NCI-H1105 treated with DMSO at 0.1 percent for 48 hours (cell line): ENCODE measurements around the gene OR52B2.
A peak's percentile ranks its signal among the peaks of the same experiment; 100 is the strongest.
"Not testable (repeated sequence)": the region's sequence is repeated elsewhere in the genome, so short reads cannot be mapped to it uniquely, and the experiment has no call there.

ENCODE experiments used
- DNase-seq: peaks from one replicate; lab custom pipeline; 2025; lab: John Stamatoyannopoulos, UW

OR52B2 gene

DNA sequence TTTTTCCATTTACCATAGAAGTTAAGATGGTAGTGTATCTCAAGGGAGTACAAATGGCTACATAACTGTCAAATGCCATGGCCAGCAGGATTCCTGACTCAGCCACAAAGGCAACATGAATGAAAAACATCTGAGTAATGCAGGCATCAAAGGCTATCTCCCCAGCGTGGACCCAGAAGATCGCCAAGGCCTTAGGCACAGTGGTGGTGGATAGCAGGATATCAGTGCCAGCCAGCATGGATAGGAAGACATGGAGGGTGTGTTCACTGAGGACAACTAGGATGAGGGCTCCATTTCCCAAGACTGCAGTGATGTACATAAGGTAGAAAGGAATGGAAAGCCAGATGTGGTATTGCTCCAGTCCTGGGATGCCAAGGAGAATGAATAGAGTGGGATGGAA lies 18.0 kb downstream of the OR52B2 start:
- DNase-seq: no peak

DNA sequence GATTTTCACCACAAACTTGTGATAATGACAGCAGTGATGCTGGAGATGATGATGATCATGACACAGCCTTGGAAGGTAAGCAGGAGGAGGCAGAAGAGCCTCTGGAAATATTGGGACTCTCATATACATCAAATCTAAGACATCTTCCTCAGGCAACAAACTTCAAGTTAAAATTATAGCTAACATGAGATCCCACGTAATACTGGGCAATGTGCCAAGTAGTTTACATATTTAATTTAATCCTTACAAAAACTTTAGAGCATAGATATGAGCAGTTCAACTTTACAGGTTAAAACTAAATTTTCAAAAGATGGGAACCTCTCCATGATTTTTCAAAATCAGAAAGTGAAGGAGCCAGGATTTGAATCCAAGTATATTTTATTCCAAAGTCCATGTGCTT lies 19.0 kb downstream of the OR52B2 start:
- no peak for DNase-seq

DNA sequence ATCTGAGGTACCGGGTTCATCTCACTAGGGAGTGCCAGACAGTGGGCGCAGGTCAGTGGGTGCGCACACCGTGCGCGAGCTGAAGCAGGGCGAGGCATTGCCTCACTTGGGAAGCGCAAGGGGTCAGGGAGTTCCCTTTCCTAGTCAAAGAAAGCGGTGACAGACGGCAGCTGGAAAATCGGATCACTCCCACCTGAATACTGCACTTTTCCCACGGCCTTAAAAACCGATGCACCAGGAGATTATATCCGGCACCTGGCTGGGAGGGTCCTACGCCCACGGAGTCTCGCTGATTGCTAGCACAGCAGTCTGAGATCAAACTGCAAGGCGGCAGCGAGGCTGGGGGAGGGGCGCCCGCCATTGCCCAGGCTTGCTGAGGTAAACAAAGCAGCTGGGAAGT lies 26.4 kb downstream of the OR52B2 start:
- peak; percentile 33 for DNase-seq

DNA sequence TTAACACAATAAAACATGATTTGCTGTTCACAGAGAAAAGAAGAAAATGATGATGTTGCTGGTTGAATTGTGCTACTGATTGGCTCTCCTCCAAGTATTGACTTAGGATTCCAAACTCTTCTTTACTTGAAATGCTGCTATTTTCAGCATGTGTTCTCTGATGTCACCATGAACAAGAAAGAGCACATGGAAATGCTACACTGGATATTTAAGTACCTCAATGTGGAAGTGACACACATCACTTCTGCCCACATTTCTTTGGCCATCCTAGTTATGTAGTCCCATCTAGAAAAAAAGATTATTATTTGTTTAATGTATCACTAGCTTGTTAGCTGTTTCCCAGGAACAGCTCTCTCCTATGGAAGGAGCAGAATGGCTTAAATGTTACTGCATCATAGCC lies 27.2 kb downstream of the OR52B2 start:
- no peak for DNase-seq

DNA sequence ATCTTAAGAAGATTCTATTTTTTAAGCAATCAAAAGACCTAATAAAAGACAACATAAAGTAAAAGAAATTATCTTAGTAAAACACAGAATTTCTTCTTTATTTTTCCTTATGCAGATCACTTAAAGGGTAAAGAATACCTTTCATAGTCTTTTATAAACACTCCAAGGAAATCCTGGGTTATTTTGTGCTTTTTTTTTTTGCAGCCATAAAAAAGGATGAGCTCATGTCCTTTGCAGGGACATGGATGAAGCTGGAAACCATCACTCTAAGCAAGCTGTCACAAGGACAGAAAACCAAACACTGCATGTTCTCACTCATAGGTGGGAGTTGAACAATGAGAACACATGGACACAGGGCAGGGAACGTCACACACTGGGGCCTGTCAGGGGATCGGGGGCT lies 34.2 kb downstream of the OR52B2 start:
- not testable (repeated sequence) for DNase-seq

DNA sequence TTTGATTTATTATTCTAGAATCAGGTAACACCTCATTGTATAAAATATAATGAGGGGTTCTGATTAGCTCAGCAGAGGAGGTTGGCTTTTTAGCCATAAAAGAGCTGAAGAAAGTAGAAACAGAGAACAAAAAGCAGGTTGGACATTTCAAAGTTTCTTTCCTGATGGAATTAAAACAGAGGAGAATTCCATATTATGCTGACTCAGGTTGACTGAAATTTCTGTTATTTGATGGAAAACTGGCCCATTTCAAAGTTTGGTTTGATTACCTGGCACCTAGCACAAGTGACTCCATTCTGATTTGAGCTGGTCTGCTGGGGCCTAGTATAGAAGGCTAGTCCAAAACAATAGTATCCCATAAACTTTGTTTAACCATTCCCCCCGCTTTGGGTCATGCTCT lies 37.7 kb downstream of the OR52B2 start:
- DNase-seq: no peak

DNA sequence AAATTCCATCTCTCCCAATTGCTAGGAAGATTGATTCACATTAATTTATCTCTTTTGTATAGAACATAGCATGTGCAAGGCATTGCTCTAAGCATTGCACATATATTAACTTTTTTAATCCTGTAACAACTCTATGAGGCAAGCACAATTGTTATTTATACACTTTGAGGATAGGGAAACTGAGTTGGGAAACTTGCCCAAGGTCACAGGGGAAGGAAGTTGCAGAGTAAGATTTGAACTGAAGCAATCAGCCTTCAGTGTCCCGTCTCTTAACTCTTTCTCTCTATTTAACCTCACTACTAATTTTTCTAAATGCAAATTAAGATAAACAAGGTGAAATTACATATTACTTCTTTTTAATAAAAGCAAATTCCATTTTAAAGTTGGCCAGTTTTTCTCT lies 40.5 kb downstream of the OR52B2 start:
- no peak for DNase-seq

DNA sequence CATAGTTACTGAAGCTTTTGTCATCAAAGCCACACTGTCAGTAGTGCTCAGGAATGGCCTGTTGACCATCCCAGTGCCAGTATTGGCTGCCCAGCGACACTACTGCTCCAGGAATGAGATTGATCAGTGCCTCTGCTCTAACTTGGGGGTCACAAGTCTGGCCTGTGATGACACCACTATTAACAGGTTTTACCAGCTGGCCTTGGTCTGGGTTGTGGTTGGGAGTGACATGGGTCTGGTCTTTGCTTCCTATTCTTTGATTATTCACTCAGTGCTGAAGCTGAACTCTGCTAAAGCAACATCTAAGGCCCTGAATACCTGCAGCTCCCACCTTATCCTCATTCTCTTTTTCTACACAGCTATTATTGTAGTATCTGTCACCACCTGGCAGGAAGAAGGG lies 41.1 kb downstream of the OR52B2 start:
- no peak for DNase-seq

DNA sequence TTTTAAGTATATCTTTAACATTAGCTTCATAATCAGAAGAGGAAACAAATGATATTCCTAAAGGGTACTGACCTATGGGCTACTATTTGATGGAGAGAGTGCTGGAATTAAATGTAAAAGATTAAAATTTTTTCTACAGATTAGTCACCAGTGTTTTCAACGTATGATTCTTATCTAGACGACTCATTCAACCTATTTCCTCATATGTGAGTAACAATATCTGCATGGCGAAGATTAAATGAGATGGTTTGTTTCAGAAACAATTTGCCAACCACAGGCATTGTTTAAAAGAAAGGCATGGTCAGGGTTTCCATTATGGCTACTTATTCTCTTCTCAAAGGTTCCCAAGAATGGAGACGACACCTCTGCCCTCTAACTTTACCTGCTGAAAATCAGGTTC lies 42.2 kb downstream of the OR52B2 start:
- DNase-seq: no peak

DNA sequence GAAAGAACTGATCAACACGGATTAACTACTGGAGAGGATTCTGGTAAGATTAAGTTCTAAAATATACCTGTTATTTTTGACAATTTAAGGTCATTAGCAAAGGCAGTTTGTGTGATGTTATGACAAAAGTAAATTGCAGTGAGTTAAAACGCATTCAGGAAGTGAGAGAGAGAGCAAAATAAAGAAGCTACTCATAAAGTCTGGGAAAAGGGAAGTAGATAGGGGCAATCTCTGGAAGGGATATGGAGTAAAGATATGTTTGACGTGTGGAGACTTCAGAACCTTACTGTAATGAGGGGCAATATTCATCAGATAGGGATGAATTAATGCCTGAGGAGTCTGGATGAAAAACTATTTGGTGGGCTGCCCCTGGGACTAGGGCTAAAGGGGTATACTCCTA lies 45.9 kb downstream of the OR52B2 start:
- no peak for DNase-seq
